Gastroesophageal sphincter (tissue), 3 donors: ENCODE results near the gene NKD1.

Experiments used
- POLR2A ChIP-seq, 2 donors: fragments of 450-650 bp; IDR thresholded peaks; one replicate each; pipeline ENCODE4 v1.6.1; 2017; ENCODE audit warnings: antibody characterized with exemption in 2 of 2, mild to moderate bottlenecking in 2 of 2, moderate library complexity in 1 of 2
- POLR2AphosphoS5 ChIP-seq: sonication (generic); formaldehyde crosslinking; IDR thresholded peaks from one replicate; pipeline ENCODE4 v1.6.1; 2017; ENCODE audit warnings: antibody characterized with exemption
- TF ChIP-seq, protein P1 (sequence below), 4 experiments: fragments of 200-600 bp in 2 of 4; fragments of 450-650 bp in 2 of 4; sonication (generic) in 1 of 4; IDR thresholded peaks; one replicate each; pipeline ENCODE4 v1.5.1; 2017 to 2019; ENCODE audit warnings: antibody characterized with exemption in 4 of 4, mild to moderate bottlenecking in 2 of 4, moderate library complexity in 2 of 4

GRCh38 chr16:50667497-50668367, 119.5 kb downstream of the NKD1 start:
- TF ChIP-seq, protein P1, sequence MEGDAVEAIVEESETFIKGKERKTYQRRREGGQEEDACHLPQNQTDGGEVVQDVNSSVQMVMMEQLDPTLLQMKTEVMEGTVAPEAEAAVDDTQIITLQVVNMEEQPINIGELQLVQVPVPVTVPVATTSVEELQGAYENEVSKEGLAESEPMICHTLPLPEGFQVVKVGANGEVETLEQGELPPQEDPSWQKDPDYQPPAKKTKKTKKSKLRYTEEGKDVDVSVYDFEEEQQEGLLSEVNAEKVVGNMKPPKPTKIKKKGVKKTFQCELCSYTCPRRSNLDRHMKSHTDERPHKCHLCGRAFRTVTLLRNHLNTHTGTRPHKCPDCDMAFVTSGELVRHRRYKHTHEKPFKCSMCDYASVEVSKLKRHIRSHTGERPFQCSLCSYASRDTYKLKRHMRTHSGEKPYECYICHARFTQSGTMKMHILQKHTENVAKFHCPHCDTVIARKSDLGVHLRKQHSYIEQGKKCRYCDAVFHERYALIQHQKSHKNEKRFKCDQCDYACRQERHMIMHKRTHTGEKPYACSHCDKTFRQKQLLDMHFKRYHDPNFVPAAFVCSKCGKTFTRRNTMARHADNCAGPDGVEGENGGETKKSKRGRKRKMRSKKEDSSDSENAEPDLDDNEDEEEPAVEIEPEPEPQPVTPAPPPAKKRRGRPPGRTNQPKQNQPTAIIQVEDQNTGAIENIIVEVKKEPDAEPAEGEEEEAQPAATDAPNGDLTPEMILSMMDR (IDR thresholded peaks at IDR 0.05): no peak
- TF ChIP-seq POLR2A (IDR thresholded peaks at IDR 0.05) (no peak), POLR2AphosphoS5 (no peak)
